CD4-positive, alpha-beta T cell treated with Interleukin-10 for 1 hour (primary cell): ENCODE measurements around the gene CDKAL1.
"Not testable (repeated sequence)": the region's sequence is repeated elsewhere in the genome, so short reads cannot be mapped to it uniquely, and the experiment has no call there.

Experiments used
- DNase-seq: peaks from one replicate; pipeline ENCODE4 v3.0.0-alpha.2; 2020

CDKAL1 gene

DNA sequence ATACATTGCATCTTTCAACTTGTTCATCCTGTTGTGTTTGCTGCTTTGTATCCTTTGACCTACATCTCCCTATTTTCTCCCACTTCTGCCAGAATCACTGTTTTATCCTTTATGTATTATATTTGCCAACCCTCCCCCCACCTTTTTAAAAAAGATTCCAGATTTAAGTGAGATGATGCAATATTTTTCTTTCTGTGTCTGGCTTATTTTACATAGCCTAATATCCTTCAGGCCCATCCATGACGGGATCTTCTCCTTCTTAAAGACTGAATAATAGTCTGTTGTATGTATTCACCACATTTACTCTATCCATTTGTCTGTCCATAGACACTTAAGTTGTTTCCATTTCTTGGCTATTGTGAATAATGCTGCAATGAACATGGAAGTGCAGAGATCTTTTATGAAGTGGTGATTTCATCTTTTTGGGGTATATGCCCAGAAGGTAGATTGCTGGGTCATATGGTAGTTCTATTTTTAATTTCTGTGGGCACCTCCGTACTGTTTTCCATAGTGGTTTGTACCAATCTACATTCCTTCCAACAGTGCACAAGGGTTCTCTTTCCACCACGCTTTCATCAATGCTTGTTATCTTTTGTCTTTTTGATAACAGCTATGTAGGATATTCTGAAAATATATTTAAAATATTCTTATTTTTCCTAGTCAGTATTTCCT is 181.0 kb downstream of the CDKAL1 start:
- no peak for DNase-seq

DNA sequence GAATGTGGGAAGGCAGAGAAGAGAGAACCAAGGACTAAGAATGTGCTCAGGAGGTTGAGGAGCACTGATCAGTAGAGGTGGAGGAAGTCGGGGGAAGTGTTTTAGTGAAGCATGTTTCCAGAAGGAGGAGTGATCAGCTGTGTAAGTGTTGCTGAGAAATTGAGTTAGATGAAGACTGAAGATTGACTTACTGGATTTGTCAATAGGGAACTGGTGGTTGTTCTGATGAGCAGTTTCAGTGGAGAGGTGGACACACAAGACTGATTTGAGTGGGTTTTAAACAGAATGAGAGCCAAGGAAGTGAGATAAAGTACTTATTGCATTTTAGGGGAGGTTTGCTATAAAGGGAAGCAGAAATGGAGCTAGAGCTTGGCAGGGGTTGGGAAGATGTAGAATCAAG is 182.6 kb downstream of the CDKAL1 start:
- DNase-seq = no peak

DNA sequence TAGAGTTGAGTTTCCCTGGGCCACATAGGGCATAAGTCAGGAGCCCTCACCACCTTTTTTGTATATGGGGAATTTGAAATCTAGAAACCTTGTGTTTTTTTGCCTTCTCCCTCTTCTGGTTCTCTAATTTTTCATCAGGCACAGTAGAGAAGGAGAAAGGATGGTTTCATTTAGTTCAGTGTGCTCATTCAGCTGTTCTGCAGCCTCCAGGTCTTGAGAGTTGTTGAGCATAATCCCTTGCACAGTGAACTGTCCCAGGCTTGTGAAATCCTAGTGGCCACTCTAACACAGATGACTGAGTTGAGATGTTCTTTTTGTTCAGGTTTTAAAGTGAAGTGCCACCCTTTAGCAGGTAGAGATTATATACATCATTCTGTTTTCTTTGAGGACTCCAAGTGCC is 183.5 kb downstream of the CDKAL1 start:
- no peak for DNase-seq

DNA sequence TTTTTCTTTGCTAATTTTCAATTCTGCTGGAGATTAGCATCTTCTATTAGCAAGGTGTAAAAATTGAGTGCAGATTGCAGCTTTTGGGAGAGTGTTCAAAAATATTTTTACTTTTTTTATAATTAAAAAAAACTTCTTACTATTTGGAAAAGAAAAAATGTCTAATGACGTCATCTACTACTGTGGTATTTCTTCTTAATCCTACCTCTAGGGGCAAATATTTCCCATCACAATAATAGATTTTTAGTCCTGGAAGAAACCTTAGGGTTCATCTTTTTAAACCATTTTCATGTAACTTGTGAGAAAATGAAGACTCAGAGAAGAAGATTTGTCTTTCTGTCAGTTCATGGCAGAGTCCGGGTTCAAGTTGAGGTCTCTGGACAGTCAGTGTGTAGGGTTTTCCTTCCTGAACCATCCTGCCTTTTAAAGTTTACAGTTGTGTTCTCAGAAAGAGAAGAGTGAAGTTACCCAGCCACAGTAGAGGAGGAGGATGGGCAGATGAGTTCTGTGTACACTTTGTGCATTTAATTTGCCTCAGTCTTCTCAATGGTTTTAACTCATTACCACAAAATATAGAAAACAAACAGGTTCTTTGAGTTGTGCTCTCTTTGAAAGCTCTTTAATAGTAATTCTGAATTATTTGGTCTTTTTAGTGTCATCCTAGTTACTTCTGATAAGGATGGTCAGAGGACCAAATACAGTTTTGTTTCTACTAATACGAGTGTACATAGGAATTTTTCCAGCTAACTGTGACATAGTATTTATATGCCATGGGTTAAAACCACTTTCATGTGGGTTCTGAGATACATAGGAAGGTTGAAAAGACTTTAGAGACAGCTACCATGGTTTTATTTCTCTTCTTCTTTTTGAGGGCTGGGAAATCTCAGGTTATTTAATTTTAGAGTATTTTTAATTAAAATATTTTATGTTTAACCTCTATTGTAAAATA is 184.7 kb downstream of the CDKAL1 start:
- no peak for DNase-seq

DNA sequence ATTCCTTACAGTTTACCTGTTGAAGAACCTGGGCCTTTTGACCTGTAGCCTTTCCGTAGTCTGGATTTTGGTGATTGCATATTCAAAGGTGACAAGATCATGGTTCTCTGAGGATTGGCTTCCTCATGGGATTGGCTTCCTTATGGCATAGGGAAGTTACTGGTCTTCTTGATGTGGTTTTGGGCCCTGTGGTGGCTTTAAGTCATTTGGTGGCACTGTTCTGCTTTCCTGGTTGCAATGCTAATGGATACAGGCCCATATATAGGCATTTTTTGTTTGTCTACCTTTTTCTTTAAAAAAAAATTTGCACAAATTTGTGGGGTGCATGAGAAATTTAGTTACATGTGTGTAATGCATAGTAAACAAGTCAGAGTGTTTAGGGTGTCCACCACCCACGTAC is 185.7 kb downstream of the CDKAL1 start:
- no peak for DNase-seq

DNA sequence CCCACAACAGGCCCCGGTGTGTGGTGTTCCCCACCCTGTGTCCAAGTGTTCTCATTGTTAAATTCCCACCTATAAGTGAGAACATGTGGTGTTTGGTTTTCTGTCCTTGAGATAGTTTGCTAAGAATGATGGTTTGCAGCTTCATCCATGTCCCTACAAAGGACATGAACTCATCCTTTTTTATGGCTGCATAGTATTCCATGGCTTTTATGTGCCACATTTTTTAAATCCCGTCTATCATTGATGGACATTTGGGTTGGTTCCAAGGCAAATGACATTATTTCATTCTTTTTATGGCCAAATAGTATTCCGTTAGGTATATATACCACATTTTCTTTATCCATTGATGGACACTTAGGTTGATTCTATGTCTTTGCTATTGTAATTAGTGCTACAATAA is 186.9 kb downstream of the CDKAL1 start:
- not testable (repeated sequence) for DNase-seq

DNA sequence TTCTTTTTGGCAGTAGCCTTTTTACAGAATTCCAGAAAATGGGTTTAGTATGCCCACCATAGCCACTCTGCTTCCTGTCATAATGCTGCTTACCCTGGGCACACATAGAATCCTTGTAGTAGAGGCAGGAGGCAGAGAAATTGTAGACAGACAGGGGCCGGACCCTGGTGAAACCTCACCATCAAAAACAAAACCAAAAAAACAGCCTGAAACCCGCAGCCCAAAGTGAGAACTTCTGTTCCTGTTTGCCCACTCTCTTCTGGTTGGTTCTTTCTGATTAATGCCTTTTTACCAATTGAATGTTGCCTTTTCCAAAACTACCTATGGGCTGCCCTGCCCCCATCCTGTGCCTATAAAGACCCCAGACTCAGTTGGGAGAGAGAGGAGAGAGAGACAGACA is 188.2 kb downstream of the CDKAL1 start:
- DNase-seq = no peak

DNA sequence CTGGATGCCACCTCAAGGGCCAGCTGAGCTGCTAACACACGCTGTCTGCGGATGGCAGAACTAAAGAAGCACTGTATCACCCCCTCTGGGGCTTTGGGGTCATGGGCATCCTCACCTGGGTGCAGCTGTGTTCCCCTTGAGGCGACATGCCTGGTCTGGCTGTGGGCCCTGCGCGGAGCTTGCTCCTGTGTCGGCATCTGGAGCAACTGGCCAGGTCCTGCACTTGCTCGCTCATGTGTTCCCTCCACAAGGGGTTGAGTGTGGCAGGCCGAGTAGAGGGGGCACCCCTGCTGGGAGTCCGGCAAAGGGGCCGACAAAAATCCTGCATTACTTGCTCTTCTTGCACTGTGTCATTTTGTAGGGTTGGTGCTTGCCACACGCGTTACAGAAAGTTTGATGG is 189.0 kb downstream of the CDKAL1 start:
- no peak for DNase-seq

DNA sequence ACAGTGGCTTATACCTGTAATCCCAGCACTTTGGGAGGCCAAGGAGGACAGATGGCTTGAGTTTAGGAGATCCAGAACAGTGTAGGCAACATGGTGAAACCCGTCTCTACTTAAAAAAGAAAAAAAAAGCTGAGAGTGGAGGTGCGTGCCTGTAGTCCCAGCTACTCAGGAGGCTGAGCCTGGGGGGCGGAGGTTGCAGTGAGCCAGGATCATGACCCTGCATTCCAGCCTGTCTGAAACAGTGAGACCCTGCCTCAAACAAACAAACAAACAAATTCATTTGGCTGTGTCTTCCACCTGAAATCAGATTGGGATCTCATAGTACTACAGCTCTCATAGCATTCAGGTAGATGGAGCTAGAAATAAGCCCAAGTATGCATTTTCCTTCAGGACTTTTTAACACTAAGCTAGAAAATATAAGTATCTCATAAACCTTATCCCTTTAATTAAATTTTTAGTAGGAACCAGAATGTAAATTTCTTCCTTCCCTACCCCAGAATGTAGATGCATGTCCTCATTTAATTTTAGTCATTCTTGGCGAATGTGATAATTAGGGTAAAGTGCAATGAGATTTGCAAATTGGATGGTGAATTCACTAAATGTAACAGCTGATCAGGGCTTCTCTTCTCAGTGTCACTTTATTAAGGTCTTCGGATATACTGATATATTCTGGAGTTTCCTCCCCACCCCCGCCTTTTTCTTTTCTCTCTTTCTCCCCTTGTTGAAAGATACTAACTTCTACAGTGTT is 190.4 kb downstream of the CDKAL1 start:
- no peak for DNase-seq

DNA sequence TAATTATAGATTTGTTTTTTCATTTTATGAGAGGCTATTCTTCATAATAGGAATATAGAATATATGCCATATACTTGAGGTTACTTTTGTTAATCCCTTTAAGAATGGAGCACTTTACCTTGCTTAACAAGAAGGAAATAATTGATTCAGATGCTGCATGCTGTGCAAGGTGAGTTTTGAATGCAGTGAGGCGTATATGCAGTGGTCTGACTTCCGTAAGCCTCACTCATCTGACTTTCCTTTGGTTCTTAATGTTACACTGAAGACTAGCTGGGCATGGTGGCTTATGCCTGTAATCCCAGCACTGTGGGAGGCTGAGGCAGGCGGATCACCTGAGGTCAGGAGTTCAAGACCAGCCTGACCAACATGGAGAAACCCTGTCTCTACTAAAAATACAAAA is 191.0 kb downstream of the CDKAL1 start:
- DNase-seq = not testable (repeated sequence)

DNA sequence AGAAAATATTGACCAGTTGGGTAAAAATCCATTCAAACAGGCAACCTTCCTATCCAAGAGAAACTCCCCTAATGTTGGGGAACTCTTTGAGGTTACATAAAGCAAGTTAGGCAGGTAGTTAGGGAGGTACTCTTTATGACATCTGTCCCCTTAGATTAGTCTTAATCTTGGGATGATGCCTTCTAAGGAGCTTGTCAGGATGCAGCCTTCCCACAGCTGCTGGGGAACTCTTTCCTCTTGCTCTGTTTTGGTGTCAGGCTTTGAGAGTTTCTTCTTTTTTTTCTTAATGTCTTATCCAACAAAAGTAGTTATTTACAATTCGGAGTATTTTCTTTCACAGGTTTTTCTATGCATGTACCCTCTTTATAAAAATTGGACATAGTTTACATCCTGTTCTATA is 194.8 kb downstream of the CDKAL1 start:
- no peak for DNase-seq

DNA sequence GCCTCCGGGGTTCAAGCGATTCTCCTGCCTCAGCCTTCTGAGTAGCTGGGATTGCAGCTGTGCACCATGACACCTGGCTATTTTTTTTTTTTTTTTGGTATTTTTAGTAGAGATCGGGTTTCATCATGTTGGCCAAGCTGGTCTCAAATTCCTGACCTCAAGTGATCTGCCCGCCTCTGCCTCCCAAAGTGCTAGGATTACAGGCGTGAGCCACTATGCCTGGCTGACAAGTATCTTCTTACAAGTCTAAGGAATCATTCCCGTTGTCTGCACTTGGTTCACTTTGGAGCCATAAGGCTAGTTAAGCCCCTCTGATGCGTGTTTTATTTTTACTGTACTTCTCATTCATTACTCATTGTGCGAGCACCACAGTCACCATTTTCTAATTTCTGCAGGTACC is 198.1 kb downstream of the CDKAL1 start:
- not testable (repeated sequence) for DNase-seq

DNA sequence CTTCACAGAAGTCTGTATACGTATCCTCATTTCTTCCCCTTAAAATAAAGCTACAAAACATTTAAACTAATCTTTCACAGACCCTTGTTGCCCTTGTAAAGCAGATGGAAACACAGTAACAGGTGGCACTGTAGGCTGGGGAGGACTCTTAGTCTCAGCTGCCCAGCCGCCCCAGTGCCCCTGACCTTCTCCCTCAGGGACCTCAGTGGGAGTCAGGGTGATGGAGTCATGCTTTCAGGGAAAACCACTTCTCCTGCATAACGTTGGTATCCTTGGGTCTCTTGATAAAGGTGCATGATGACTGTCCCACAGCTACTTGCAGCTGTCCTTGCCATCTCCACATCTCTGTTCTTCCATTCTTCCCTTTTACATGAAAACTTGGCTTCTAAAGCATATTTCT is 198.6 kb downstream of the CDKAL1 start:
- no peak for DNase-seq

DNA sequence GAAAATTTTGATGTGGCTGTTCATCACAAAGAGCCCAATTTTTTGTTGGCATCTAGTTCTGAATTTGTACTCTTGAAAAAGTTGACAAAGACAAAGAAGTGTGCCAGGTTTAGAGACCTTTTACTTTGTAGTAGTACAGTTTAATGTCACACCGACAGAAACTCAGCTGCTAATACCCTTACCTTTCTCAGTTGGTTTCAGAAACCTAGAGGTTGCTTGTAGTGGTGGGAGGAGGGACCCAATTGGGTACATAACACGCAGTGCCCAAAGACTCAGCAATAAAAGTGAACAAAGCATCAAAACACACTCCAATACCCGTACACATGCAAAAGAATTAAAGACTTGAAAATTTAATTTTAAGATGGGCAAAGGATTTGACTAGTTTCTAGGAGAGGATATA is 203.7 kb downstream of the CDKAL1 start:
- DNase-seq = no peak

DNA sequence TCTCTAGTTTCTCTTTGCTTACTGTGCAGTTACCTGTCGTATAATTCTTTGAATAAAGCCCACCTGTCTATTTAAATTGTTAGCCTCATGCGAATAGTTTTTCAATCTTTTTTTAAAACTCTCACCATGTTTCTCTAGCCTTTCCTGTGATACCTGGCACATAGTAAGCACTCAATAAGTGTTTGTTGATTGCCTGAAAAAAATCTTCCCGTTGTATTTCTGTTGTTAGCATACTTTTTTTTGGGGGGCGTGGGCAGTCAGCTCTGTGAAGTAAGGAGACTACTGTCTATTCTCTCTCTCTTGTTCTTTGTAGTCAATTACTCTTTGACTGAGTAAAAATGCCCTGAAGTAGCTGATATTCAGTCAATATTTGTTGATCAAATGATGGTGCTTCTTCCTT is 205.8 kb downstream of the CDKAL1 start:
- DNase-seq = no peak

DNA sequence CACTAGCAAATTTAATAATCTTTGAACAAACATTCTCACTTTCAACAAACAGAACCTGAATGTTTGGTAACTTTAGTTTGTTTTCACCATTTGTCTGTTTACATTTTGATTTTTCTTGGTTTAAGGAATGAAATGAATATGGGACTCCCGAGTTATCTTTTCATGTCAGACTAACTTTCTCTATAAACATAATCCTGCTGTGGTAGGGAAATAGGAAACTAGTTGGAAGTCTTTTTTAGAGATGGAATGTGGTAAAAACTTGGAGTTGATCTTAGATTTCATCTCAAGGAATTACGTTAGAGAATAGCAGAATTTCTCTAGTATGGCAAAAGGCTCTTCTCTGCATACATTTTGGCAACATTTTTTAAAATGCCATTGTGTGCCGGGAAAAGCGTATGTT is 206.5 kb downstream of the CDKAL1 start:
- no peak for DNase-seq

DNA sequence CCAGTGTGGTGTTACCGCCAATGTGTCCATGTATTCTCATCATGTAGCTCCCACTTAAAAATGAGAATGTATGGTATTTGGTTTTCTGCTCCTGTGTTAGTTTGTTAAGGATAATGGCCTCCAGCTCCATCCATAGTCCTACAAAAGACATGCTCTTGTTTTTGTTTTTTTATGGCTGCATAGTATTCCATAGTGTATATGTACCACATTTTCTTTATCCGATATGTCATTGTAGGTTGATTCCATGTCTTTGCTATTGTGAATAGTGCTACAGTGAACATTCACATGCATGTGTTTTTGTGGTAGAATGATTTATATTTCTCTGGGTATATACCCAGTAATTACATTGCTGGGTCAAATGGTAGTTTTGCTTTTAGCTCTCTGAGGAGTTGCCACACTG is 207.2 kb downstream of the CDKAL1 start:
- no peak for DNase-seq

DNA sequence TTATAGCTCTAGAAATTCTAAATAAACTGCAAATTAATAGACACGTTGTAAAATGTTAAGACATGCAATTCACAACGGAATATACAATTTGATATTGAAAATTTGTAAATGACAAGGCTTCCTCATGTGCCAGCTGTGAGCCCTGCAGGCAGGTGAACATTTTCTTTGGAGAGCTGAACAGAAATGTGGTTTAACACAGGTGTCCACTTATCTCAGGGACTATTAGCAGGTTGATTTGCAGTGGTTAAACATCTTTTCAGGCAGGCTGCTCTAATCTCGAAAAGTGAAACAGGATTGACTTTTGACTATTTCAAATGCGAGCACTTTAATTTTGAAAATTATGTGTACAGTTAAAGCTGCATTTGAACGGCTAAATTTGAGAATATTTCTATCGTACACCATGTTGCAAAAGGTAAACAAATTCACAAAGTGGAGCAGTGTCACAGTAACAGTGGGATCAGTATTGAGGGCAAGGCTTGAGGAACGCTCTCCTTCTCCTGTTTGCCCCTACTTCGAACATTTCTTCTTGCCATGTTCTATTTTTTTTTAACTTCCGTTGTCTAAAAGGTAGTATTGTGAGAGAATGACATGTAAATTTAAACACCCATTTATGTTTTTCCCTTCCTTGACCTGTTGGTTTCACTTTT is 210.8 kb downstream of the CDKAL1 start:
- DNase-seq = no peak

DNA sequence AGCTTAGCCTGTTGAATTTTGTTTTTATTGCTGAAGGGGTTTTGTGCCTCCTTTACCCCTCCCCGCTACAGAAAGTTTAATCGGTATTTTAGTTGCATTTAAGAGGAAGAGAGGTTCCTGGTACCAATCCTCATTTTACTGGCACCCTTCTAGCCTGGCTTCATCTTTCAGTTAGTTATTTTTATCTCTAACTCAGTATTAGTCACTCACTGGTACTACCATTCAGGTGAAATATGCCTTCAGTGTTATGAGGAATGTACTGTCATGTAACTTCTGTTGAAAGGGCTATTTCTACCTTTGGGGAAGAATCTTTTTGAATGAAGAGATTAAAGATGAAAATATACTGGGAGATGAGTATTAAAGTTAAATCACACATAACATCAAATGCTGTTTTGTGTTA is 211.8 kb downstream of the CDKAL1 start:
- no peak for DNase-seq

DNA sequence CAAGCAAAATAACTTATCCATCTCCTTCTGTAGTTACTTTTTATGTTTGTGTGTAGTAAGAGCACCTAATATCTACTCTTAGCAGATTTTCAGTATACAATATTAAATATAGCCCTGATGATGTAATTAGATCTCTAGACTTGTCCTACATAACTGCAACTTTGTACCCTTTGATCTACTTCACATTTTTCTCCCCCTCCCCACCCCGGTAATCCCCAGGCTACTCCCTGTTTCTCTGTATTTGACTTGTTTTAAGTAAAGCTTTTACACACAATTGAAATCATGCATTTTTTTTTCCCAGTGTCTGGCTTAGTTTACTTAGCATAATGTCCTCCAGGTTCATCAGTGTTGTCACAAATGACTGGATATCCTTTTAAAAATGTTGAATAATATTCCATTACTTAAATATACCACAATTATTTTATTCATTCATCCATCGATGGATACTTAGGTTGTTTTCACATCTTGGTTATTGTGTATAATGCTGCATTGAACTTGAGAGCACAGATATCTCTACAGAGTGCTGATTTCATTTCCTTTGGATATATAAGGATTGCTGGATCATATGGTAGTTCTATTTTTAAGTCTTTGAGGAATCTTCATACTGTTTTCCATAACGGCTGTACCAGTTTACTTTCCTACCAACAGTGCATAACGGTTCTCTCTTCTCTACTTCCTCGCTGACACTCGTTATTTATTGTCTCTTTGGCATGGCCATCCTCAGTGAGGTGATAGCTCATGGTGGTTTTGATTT is 212.7 kb downstream of the CDKAL1 start:
- DNase-seq = no peak

DNA sequence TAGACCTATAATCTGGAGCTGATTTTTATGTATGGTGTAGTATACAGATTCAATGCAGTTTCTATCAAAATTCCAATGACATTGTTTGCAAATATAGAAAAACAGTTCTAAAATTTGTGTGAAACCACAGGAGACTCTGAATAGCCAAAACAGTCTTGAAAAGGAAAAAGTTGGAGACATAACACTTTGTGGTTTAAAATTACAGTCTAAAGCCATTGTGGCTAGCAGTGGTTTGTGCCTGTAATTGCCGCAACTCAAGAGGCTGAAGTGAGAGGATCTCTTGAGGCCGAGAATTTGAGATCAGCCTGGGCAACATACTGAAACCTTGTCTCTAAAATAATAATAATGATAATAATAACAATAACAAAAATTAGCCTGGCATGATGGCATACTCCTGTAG is 213.7 kb downstream of the CDKAL1 start:
- no peak for DNase-seq

DNA sequence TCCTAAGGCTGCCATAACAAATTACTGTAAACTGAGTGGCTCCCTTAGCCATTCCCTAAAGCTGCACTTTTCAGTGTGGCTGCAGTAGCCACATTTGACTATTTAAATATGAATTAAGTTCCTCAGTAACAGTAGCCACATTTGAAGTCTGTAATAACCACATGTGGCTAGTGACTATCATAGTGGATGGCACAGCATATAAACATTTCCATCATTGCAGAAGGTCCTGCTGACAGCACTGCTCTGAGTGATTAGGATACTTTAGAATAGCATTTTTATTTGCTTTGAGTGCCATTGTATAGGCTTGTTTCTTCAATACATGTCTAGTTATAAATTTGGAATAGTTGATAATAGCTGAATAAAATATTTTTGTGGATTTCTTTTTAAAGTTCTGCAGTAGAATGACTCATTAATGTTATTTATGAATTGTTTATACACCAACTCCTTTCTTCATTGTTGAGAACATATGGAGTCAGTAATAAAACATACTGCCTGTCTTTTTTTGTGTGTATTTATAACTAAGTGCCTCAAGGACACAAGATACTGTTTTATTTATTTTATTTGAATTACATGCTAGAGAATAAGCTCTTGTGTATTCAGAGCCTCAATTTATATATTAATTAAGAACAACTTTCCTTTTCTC is 217.2 kb downstream of the CDKAL1 start:
- DNase-seq = no peak
